ENCODE results near the gene ADAP2.
A peak's percentile ranks its signal among the peaks of the same experiment; 100 is the strongest.
"Not testable (repeated sequence)": the region's sequence is repeated elsewhere in the genome, so short reads cannot be mapped to it uniquely, and the experiment has no call there.

The ADAP2 gene

GRCh38 chr17:30965686-30966085 lies 43.9 kb downstream of the ADAP2 start:
- no peak for DNase-seq (ENCODE audit: extremely low read depth in 1 of 2, low read depth in 1 of 2)

DNA sequence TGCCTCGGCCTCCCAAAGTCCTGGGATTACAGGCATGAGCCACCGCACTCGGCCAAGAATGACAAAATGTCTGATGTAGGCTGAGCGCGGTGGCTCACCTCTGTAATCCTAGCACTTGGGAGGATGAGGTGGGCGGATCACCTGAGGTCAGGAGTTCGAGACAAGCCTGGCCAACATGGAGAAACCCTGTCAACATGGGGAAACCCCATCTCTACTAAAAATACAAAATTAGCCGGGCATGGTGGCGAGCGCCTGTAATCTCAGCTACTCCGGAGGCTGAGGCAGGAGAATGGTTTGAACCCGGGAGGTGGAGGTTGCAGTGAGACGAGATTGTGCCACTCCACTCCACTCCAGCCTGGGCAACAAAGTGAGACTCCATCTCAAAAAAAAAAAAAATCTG lies 46.2 kb downstream of the ADAP2 start:
- DNase-seq (ENCODE audit: extremely low read depth in 1 of 2, low read depth in 1 of 2), result not testable (repeated sequence)

GRCh38 chr17:30969989-30970830 lies 48.5 kb downstream of the ADAP2 start:
- DNase-seq (ENCODE audit: extremely low read depth in 1 of 2, low read depth in 1 of 2), result no peak

- peak; percentile 35 to 43 for DNase-seq (ENCODE audit: extremely low read depth in 1 of 2, low read depth in 1 of 2)
Observed at GRCh38 chr17:30970831-30971567, 49.3 kb downstream of the ADAP2 start, which contains the start of gene RNF135. RNF135 (plus strand) TSS chr17:30971039; CDS start chr17:30971074, 35 bp downstream.

DNA sequence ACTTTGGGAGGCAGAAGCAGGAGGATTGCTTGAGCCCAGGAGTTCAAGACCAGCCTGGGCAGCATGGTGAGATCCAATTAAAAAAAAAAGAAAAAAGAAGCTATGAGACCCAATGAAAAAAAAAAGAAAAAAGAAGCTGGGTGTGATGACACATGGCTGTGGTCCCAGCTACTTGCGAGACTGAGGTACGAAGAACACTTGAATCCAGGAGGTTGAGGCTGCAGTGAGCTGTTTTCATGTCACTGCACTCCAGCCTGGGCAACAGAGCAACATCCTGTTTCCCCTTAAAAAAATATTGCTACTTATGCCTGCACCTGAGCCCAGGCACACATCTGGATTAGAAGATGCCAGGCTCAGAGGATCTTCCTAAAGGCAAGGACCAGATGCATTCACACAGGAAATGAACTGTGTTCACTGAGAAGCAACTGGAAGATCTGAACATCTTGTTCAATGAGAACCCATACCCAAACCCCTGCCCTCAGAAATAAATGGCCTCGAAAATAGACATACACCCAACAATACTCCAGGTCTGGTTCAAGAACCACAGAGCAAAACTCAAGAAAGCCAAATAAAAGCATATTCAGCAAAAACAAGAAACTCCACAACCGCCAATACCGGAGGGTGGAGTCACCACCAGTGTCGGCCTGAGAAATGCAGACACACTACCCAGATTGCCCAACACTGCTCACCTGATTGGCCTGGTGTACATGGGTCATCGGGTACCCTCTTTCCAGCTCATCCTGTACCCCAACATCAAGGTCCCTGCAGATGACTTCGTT lies 53.5 kb downstream of the ADAP2 start:
- no peak for DNase-seq (ENCODE audit: extremely low read depth in 1 of 2, low read depth in 1 of 2)

- not testable (repeated sequence) for DNase-seq (ENCODE audit: extremely low read depth in 1 of 2, low read depth in 1 of 2)
Observed at GRCh38 chr17:30979919-30980318, 58.2 kb downstream of the ADAP2 start.

DNA sequence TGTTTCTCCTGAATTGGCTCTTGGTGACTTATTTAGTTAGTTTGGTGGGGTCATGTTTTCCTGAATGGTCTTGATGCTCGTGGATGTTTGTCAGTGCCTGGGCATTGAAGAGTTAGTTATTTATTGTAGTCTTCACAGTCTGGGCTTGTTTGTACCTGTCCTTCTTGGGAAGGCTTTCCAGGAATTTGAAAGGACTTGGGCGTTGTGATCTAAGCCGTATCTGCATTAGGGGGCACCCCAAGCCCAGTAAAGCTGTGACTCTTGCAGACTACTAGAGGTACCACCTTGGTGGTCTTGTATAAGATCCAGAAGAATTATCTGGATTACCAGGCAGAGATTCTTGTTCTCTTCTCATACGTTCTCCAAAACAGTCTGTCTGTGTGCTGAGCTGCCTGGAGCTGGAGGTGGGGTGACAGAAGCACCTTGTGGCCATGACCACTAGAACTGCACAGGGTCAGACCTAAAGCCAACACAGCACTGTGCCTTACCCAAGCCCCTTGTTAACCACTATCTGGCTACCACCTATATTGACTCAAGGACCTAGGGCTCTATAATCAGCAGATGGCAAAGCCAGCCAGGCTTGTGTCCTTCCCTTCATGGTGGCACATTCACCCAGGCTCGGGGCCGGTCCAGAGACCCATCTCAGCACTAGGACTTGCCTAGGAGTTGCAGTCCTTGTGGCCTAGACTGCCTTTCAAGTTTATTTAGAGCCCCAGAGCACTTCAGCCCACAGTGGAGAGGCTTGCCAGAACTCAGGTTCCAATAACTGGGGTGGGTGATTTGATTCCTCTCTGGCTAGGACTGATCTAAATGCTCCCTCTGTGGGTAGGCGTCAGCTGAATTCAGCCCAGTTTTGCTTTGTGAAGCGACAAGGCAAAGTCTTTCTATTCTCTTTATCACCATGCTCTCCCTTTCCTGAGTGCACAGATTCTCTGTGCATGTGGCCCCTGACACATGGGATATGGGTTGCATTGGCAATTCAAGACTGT lies 60.1 kb downstream of the ADAP2 start:
- DNase-seq (ENCODE audit: extremely low read depth in 1 of 2, low read depth in 1 of 2), result no peak

DNA sequence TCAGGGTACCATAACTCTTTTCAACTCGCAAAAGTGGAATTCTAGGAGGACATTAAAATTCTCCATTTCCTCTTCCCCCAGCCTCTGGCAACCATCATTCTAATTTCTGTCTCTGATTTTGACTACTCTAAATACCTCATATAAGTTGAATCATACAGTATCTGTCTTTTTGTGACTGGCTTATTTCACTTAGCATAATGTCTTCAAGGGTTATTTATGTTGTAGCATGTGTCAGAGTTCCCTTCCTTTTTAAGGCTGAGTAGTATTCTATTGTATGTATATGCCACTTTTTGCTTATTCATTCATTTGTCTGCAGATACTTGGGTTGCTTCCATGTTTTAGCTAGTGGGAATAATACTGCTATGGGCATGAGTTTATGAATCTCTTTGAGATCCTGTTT lies 61.1 kb downstream of the ADAP2 start:
- no peak for DNase-seq (ENCODE audit: extremely low read depth in 1 of 2, low read depth in 1 of 2)

GRCh38 chr17:30990458-30990857 lies 68.7 kb downstream of the ADAP2 start:
- no peak for DNase-seq (ENCODE audit: extremely low read depth in 1 of 2, low read depth in 1 of 2)

- no peak for DNase-seq (ENCODE audit: extremely low read depth in 1 of 2, low read depth in 1 of 2)
Observed at GRCh38 chr17:30992551-30992950, 70.8 kb downstream of the ADAP2 start.

DNA sequence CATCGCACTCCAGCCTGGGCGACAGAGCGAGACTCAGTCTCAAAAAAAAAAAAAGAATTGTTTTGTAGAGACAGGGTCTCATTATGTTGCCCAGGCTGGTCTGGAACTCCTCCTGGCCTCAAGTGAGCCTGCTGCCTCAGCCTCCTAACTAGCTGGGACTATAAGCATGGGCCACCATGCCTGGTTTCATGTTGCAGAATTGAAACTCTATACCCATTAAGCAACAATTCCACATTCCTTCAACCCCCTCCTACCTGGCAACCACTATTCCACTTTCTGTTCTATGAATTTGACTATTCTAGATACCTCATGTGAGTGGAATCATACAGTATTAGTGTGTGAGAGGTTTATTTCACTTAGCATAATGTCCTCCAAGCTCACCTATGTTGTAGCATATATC lies 73.6 kb downstream of the ADAP2 start:
- no peak for DNase-seq (ENCODE audit: extremely low read depth in 1 of 2, low read depth in 1 of 2)

DNA sequence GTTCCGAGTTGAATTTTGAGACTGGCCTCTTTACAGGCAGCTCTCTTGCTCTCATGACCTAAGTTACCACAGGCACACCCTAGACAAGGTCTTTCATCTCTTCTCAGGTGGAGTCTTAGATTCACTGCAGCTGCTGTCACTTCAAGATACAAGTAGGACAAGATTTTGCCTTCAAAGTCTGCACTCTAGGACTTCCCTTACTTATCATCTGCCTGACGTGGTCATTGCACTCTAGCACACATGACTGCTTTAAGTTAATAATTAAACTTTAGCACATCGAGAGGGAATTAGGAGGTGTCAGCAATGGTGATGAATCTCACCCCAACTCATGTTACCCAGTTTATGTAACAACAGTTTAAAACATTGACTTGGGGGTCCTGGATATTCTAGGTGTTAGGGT lies 74.7 kb downstream of the ADAP2 start:
- no peak for DNase-seq (ENCODE audit: extremely low read depth in 1 of 2, low read depth in 1 of 2)

GRCh38 chr17:30997270-30997669 lies 75.5 kb downstream of the ADAP2 start:
- DNase-seq (ENCODE audit: extremely low read depth in 1 of 2, low read depth in 1 of 2), result no peak

- no peak for DNase-seq (ENCODE audit: extremely low read depth in 1 of 2, low read depth in 1 of 2)
Observed at GRCh38 chr17:30997842-30998241, 76.1 kb downstream of the ADAP2 start.

- no peak for DNase-seq (ENCODE audit: extremely low read depth in 1 of 2, low read depth in 1 of 2)
Observed at GRCh38 chr17:31002047-31002446, 80.3 kb downstream of the ADAP2 start.

DNA sequence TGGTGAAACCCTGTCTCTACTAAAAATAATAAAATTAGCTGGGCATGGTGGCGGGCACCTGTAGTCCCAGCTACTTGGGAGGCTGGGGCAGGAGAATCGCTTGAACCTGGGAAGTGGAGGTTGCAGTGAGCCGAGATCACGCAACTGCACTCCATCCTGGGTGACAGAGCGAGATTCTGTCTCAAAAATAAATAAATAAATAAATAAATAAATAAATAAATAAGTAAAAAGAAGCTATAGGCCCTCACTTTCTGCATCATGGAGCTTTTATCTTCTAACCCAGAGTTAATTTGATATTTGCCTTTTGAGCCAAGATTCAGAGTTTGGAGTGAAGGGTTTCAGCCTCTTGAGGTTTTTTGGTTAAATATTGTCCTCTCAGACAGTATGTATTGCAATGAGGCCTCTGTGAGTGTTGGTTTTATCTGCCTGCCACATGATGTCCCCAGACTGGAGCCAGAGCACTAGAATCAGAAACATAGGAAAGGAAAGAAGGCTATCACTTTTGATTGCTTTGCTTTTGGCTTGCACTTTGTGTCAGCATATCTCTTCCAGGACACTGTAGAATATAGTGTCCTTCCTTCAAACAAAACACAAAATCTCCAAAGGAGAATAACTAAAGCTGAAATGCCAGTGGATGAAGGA lies 81.6 kb downstream of the ADAP2 start:
- DNase-seq (ENCODE audit: extremely low read depth in 1 of 2, low read depth in 1 of 2), result no peak

DNA sequence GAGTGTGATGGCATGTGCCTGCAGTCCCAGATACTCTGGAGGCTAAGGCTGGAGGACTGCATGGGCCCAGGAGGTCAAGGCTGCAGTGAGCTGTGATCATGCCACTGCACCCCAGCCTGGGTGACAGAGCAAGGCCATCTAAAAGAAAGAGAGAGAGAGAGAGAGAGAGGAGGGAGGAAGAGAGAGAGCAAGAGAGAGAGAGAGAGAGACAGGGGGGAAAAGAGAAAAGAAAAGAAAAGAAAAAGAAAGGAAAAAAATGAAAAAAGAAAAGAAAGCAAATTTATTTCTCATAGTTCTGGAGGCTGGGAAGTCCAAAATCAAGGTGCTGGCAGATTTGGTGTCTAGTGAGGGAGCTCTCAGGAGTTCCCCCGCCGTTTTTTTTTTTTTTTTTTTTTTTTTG lies 82.4 kb downstream of the ADAP2 start:
- DNase-seq (ENCODE audit: extremely low read depth in 1 of 2, low read depth in 1 of 2), result no peak

- no peak for DNase-seq (ENCODE audit: extremely low read depth in 1 of 2, low read depth in 1 of 2)
Observed at GRCh38 chr17:31007695-31008373, 86.1 kb downstream of the ADAP2 start.

All from stimulated activated CD8-positive, alpha-beta memory T cell treated with anti-CD3 and anti-CD28 coated beads, Interleukin-7, amount 100 ng/mL, for 48 hours (primary cell).